Erythroblast (primary cell): Measurements from ENCODE around the gene TGM6.

Source experiments
- GATA1 ChIP-seq: IDR thresholded peaks from 2 replicates; pipeline ENCODE4 v1.6.1; 2011; ENCODE audit warnings: low read depth, mild to moderate bottlenecking, control low read depth, low read length, moderate library complexity
- POLR2A ChIP-seq: IDR thresholded peaks from 2 replicates; pipeline ENCODE4 v1.6.1; 2011; ENCODE audit warnings: mild to moderate bottlenecking, low read length

DNA sequence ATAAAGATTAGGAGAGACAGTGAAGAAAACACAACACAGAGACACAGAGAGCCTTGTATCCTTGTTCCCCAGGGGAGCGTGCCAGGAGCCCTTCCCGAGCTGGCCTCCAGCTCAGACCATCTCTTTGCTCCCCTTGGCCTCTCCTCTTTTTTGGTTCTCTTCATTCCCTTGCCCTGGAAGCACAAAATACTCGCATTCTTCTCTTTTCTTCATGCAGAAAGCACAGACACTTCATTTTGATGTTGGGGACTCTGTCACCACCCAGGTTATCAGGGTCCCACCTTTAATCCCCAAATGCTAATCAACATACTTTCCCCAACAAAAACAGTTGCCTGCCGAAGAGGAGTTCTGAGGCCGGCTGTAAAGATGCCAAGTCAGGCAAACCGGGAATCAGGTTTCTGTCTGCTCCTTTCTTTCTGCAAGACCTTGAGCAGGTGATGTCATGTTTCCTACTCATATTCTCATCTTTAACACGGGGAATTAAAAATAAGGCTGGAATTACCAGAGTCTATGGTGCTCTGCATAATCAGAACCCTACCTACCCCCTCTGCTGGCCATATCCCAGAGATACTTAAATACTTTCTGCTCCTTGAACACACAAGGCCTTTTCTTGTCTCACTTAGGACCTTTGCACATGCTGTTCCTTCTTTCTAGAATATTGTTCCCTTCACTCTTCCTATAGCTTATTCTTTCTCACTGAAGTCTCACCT, 21.7 kb downstream of the TGM6 start:
- TF ChIP-seq POLR2A (no peak), GATA1 (no peak)
